ENCODE results near the gene FBXO47.

FBXO47 gene

DNA sequence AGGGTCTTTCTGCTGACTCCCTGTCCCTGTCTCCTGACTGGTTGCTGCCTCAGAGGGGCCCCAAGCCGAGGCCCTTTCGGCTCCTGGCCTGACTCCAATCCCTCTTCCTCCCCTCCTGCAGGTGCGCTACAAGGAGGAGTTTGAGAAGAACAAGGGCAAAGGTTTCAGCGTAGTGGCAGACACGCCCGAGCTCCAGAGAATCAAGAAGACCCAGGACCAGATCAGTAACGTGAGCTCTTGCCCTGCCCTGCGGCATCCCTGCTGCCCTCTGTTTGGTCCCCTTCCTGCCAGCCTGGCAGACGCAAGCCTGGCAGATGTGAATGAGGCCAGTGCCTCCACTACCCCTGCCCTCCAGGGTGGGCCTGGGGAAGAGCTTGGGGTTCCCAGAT lies 68.9 kb downstream of the FBXO47 start:
- TF ChIP-seq ZFX (IDR thresholded peaks at IDR 0.05) (no peak), CTCF (conservative IDR thresholded peaks at IDR 0.05) (no peak)
- H3K27ac ChIP-seq: no peak overlapping the region

- TF ChIP-seq ZFX (IDR thresholded peaks at IDR 0.05): no peak
- no peak for TF ChIP-seq CTCF (conservative IDR thresholded peaks at IDR 0.05)
- no peak overlapping the region for H3K27ac ChIP-seq
Measured at GRCh38 chr17:38897671-38898290, 69.4 kb downstream of the FBXO47 start.

- no peak overlapping the region for H3K27ac ChIP-seq
- TF ChIP-seq CTCF (conservative IDR thresholded peaks at IDR 0.05) (no peak), ZFX (IDR thresholded peaks at IDR 0.05) (no peak)
Measured at GRCh38 chr17:38897176-38897575, 70.0 kb downstream of the FBXO47 start.

GRCh38 chr17:38896346-38896954 lies 70.8 kb downstream of the FBXO47 start:
- no peak for TF ChIP-seq ZFX (IDR thresholded peaks at IDR 0.05)
- TF ChIP-seq CTCF (conservative IDR thresholded peaks at IDR 0.05): no peak
- no peak overlapping the region for H3K27ac ChIP-seq

GRCh38 chr17:38894276-38894675 lies 72.9 kb downstream of the FBXO47 start:
- TF ChIP-seq CTCF (conservative IDR thresholded peaks at IDR 0.05) (no peak), ZFX (IDR thresholded peaks at IDR 0.05) (no peak)
- H3K27ac ChIP-seq: no peak overlapping the region

- TF ChIP-seq CTCF (conservative IDR thresholded peaks at IDR 0.05) (no peak), ZFX (IDR thresholded peaks at IDR 0.05) (no peak)
- H3K27ac ChIP-seq: no peak overlapping the region
Measured at GRCh38 chr17:38893607-38894006, 73.6 kb downstream of the FBXO47 start.

- H3K27ac ChIP-seq: no peak overlapping the region
- TF ChIP-seq ZFX (IDR thresholded peaks at IDR 0.05): no peak
- TF ChIP-seq CTCF (conservative IDR thresholded peaks at IDR 0.05): no peak
Measured at GRCh38 chr17:38893113-38893512, 74.1 kb downstream of the FBXO47 start.
